ENCODE measurements around the gene AOPEP.

AOPEP gene

GRCh38 chr9:94976077-94976476 is 249.6 kb downstream of the AOPEP start:
- Histone ChIP-seq H3K4me3 (ENCODE audit: low read depth in 1 of 5, low read length in 5 of 5) (no peak overlapping the region), H3K36me3 (ENCODE audit: control insufficient read depth in 5 of 5, insufficient read depth in 5 of 5, low read length in 5 of 5) (peaks cover 0 to 7% (median 3%) of the 10 kb centered on the region in 5 donors), H3K27me3 (ENCODE audit: control insufficient read depth in 5 of 5, insufficient read depth in 4 of 5, low read length in 5 of 5) (no peaks in the 10 kb centered on the region), H3K9me3 (ENCODE audit: control insufficient read depth in 5 of 5, low read length in 5 of 5) (no peaks in the 10 kb centered on the region), H3K9ac (ENCODE audit: low read length in 5 of 5) (no peak overlapping the region), H3K4me1 (ENCODE audit: control insufficient read depth in 5 of 5, insufficient read depth in 5 of 5, low read length in 5 of 5) (peaks cover 0 to 10% (median 9%) of the 10 kb centered on the region in 5 donors), H3K27ac (ENCODE audit: low read depth, low read length) (no peak overlapping the region)

- Histone ChIP-seq H3K36me3 (ENCODE audit: control insufficient read depth in 5 of 5, insufficient read depth in 5 of 5, low read length in 5 of 5) (peaks cover 0 to 7% (median 3%) of the 10 kb centered on the region in 5 donors), H3K4me1 (ENCODE audit: control insufficient read depth in 5 of 5, insufficient read depth in 5 of 5, low read length in 5 of 5) (peaks cover 0 to 10% (median 9%) of the 10 kb centered on the region in 5 donors), H3K9me3 (ENCODE audit: control insufficient read depth in 5 of 5, low read length in 5 of 5) (no peaks in the 10 kb centered on the region)
These were observed 250.9 kb downstream of the AOPEP start for GRCh38 chr9:94977416-94977815.

GRCh38 chr9:94979904-94980507 is 253.5 kb downstream of the AOPEP start:
- Histone ChIP-seq H3K4me1 (ENCODE audit: control insufficient read depth in 5 of 5, insufficient read depth in 5 of 5, low read length in 5 of 5) (no peaks in the 10 kb centered on the region), H3K27ac (ENCODE audit: low read depth, low read length) (no peak overlapping the region), H3K36me3 (ENCODE audit: control insufficient read depth in 5 of 5, insufficient read depth in 5 of 5, low read length in 5 of 5) (peaks cover 0 to 7% (median 3%) of the 10 kb centered on the region in 5 donors), H3K4me3 (ENCODE audit: low read depth in 1 of 5, low read length in 5 of 5) (no peak overlapping the region), H3K27me3 (ENCODE audit: control insufficient read depth in 5 of 5, insufficient read depth in 4 of 5, low read length in 5 of 5) (no peaks in the 10 kb centered on the region), H3K9me3 (ENCODE audit: control insufficient read depth in 5 of 5, low read length in 5 of 5) (no peaks in the 10 kb centered on the region), H3K9ac (ENCODE audit: low read length in 5 of 5) (no peak overlapping the region)

More at GRCh38 chr9:94977416-94977815, 250.9 kb downstream of the AOPEP start:
- no peak overlapping the region for H3K27ac ChIP-seq (ENCODE audit: low read depth, low read length)
- H3K9ac ChIP-seq (ENCODE audit: low read length in 5 of 5), result no peak overlapping the region
- H3K4me3 ChIP-seq (ENCODE audit: low read depth in 1 of 5, low read length in 5 of 5), result no peak overlapping the region
- H3K27me3 ChIP-seq (ENCODE audit: control insufficient read depth in 5 of 5, insufficient read depth in 4 of 5, low read length in 5 of 5), result no peaks in the 10 kb centered on the region

- no peak overlapping the region for H3K4me3 ChIP-seq (ENCODE audit: low read depth in 1 of 5, low read length in 5 of 5)
- no peaks in the 10 kb centered on the region for H3K4me1 ChIP-seq (ENCODE audit: control insufficient read depth in 5 of 5, insufficient read depth in 5 of 5, low read length in 5 of 5)
- no peak overlapping the region for H3K27ac ChIP-seq (ENCODE audit: low read depth, low read length)
- no peaks in the 10 kb centered on the region for H3K27me3 ChIP-seq (ENCODE audit: control insufficient read depth in 5 of 5, insufficient read depth in 4 of 5, low read length in 5 of 5)
- no peaks in the 10 kb centered on the region for H3K9me3 ChIP-seq (ENCODE audit: control insufficient read depth in 5 of 5, low read length in 5 of 5)
- H3K9ac ChIP-seq (ENCODE audit: low read length in 5 of 5), result no peak overlapping the region
- H3K36me3 ChIP-seq (ENCODE audit: control insufficient read depth in 5 of 5, insufficient read depth in 5 of 5, low read length in 5 of 5), result peaks cover 0 to 7% (median 3%) of the 10 kb centered on the region in 5 donors
These were observed 254.6 kb downstream of the AOPEP start for GRCh38 chr9:94980947-94981722.

- Histone ChIP-seq H3K4me3 (ENCODE audit: low read depth in 1 of 5, low read length in 5 of 5) (no peak overlapping the region), H3K4me1 (ENCODE audit: control insufficient read depth in 5 of 5, insufficient read depth in 5 of 5, low read length in 5 of 5) (no peaks in the 10 kb centered on the region), H3K27me3 (ENCODE audit: control insufficient read depth in 5 of 5, insufficient read depth in 4 of 5, low read length in 5 of 5) (no peaks in the 10 kb centered on the region), H3K9ac (ENCODE audit: low read length in 5 of 5) (no peak overlapping the region), H3K9me3 (ENCODE audit: control insufficient read depth in 5 of 5, low read length in 5 of 5) (no peaks in the 10 kb centered on the region), H3K36me3 (ENCODE audit: control insufficient read depth in 5 of 5, insufficient read depth in 5 of 5, low read length in 5 of 5) (peaks cover 0 to 7% (median 3%) of the 10 kb centered on the region in 5 donors), H3K27ac (ENCODE audit: low read depth, low read length) (no peak overlapping the region)
These were observed 255.2 kb downstream of the AOPEP start for GRCh38 chr9:94981723-94982090.

- Histone ChIP-seq H3K4me3 (ENCODE audit: low read depth in 1 of 5, low read length in 5 of 5) (no peak overlapping the region), H3K36me3 (ENCODE audit: control insufficient read depth in 5 of 5, insufficient read depth in 5 of 5, low read length in 5 of 5) (peaks cover 0 to 7% (median 3%) of the 10 kb centered on the region in 5 donors), H3K27me3 (ENCODE audit: control insufficient read depth in 5 of 5, insufficient read depth in 4 of 5, low read length in 5 of 5) (no peaks in the 10 kb centered on the region), H3K9me3 (ENCODE audit: control insufficient read depth in 5 of 5, low read length in 5 of 5) (no peaks in the 10 kb centered on the region), H3K27ac (ENCODE audit: low read depth, low read length) (no peak overlapping the region), H3K4me1 (ENCODE audit: control insufficient read depth in 5 of 5, insufficient read depth in 5 of 5, low read length in 5 of 5) (no peaks in the 10 kb centered on the region), H3K9ac (ENCODE audit: low read length in 5 of 5) (no peak overlapping the region)
These were observed 255.7 kb downstream of the AOPEP start for GRCh38 chr9:94982211-94982610.

GRCh38 chr9:94983552-94983951 is 257.1 kb downstream of the AOPEP start:
- H3K36me3 ChIP-seq (ENCODE audit: control insufficient read depth in 5 of 5, insufficient read depth in 5 of 5, low read length in 5 of 5), result peaks cover 0 to 7% (median 3%) of the 10 kb centered on the region in 5 donors
- no peak overlapping the region for H3K27ac ChIP-seq (ENCODE audit: low read depth, low read length)
- H3K9me3 ChIP-seq (ENCODE audit: control insufficient read depth in 5 of 5, low read length in 5 of 5), result no peaks in the 10 kb centered on the region
- no peak overlapping the region for H3K4me3 ChIP-seq (ENCODE audit: low read depth in 1 of 5, low read length in 5 of 5)
- H3K27me3 ChIP-seq (ENCODE audit: control insufficient read depth in 5 of 5, insufficient read depth in 4 of 5, low read length in 5 of 5), result no peaks in the 10 kb centered on the region
- peaks cover 0 to 8% (median 0%) of the 10 kb centered on the region in 5 donors for H3K4me1 ChIP-seq (ENCODE audit: control insufficient read depth in 5 of 5, insufficient read depth in 5 of 5, low read length in 5 of 5)
- no peak overlapping the region for H3K9ac ChIP-seq (ENCODE audit: low read length in 5 of 5)

- Histone ChIP-seq H3K9me3 (ENCODE audit: control insufficient read depth in 5 of 5, low read length in 5 of 5) (no peaks in the 10 kb centered on the region), H3K9ac (ENCODE audit: low read length in 5 of 5) (no peak overlapping the region), H3K36me3 (ENCODE audit: control insufficient read depth in 5 of 5, insufficient read depth in 5 of 5, low read length in 5 of 5) (peaks cover 0 to 2% (median 0%) of the 10 kb centered on the region in 5 donors), H3K27me3 (ENCODE audit: control insufficient read depth in 5 of 5, insufficient read depth in 4 of 5, low read length in 5 of 5) (no peaks in the 10 kb centered on the region), H3K4me1 (ENCODE audit: control insufficient read depth in 5 of 5, insufficient read depth in 5 of 5, low read length in 5 of 5) (peaks cover 0 to 11% (median 0%) of the 10 kb centered on the region in 5 donors), H3K4me3 (ENCODE audit: low read depth in 1 of 5, low read length in 5 of 5) (no peak overlapping the region), H3K27ac (ENCODE audit: low read depth, low read length) (no peak overlapping the region)
These were observed 258.5 kb downstream of the AOPEP start for GRCh38 chr9:94984891-94985476.

GRCh38 chr9:94985649-94986048 is 259.1 kb downstream of the AOPEP start:
- Histone ChIP-seq H3K4me1 (ENCODE audit: control insufficient read depth in 5 of 5, insufficient read depth in 5 of 5, low read length in 5 of 5) (peaks cover 0 to 11% (median 0%) of the 10 kb centered on the region in 5 donors), H3K9ac (ENCODE audit: low read length in 5 of 5) (no peak overlapping the region), H3K4me3 (ENCODE audit: low read depth in 1 of 5, low read length in 5 of 5) (no peak overlapping the region), H3K36me3 (ENCODE audit: control insufficient read depth in 5 of 5, insufficient read depth in 5 of 5, low read length in 5 of 5) (peaks cover 0 to 1% (median 0%) of the 10 kb centered on the region in 5 donors), H3K27ac (ENCODE audit: low read depth, low read length) (no peak overlapping the region), H3K27me3 (ENCODE audit: control insufficient read depth in 5 of 5, insufficient read depth in 4 of 5, low read length in 5 of 5) (no peaks in the 10 kb centered on the region), H3K9me3 (ENCODE audit: control insufficient read depth in 5 of 5, low read length in 5 of 5) (no peaks in the 10 kb centered on the region)

GRCh38 chr9:94987731-94988130 is 261.2 kb downstream of the AOPEP start:
- H3K4me1 ChIP-seq (ENCODE audit: control insufficient read depth in 5 of 5, insufficient read depth in 5 of 5, low read length in 5 of 5), result peaks cover 0 to 11% (median 0%) of the 10 kb centered on the region in 5 donors
- H3K9ac ChIP-seq (ENCODE audit: low read length in 5 of 5), result no peak overlapping the region
- H3K4me3 ChIP-seq (ENCODE audit: low read depth in 1 of 5, low read length in 5 of 5), result no peak overlapping the region
- H3K9me3 ChIP-seq (ENCODE audit: control insufficient read depth in 5 of 5, low read length in 5 of 5), result no peaks in the 10 kb centered on the region
- no peak overlapping the region for H3K27ac ChIP-seq (ENCODE audit: low read depth, low read length)
- H3K27me3 ChIP-seq (ENCODE audit: control insufficient read depth in 5 of 5, insufficient read depth in 4 of 5, low read length in 5 of 5), result no peaks in the 10 kb centered on the region
- no peaks in the 10 kb centered on the region for H3K36me3 ChIP-seq (ENCODE audit: control insufficient read depth in 5 of 5, insufficient read depth in 5 of 5, low read length in 5 of 5)

Measured in subcutaneous abdominal adipose tissue (tissue), 5 donors.